ENCODE data around the gene NIPAL4.

Gene NIPAL4

GRCh38 chr5:157451806-157452205 is 8.2 kb upstream of the NIPAL4 start:
- Mint-ChIP-seq H3K27ac (no peak overlapping the region), H3K4me3 (no peak overlapping the region), H3K4me1 (ENCODE audit: low read depth) (peaks cover 5% of the 10 kb centered on the region), H3K27me3 (peaks cover 8% of the 10 kb centered on the region), H3K9me3 (no peaks in the 10 kb centered on the region), H3K36me3 (ENCODE audit: low read depth) (no peaks in the 10 kb centered on the region)
- intact Hi-C loops (cut with micrococcal nuclease): no loop called here

- Mint-ChIP-seq H3K36me3 (ENCODE audit: low read depth) (no peaks in the 10 kb centered on the region), H3K4me1 (ENCODE audit: low read depth) (peaks cover 7% of the 10 kb centered on the region), H3K27ac (no peak overlapping the region), H3K4me3 (no peak overlapping the region), H3K27me3 (peaks cover 11% of the 10 kb centered on the region), H3K9me3 (no peaks in the 10 kb centered on the region)
- intact Hi-C loops (cut with micrococcal nuclease): no loop called here
Observed at GRCh38 chr5:157454273-157454672, 5.7 kb upstream of the NIPAL4 start.

GRCh38 chr5:157455057-157455456 is 5.0 kb upstream of the NIPAL4 start:
- Mint-ChIP-seq H3K4me1 (ENCODE audit: low read depth) (peaks cover 14% of the 10 kb centered on the region), H3K27ac (no peak overlapping the region), H3K27me3 (peaks cover 17% of the 10 kb centered on the region), H3K36me3 (ENCODE audit: low read depth) (no peaks in the 10 kb centered on the region), H3K9me3 (no peaks in the 10 kb centered on the region), H3K4me3 (no peak overlapping the region)
- intact Hi-C loops (cut with micrococcal nuclease): no loop called here

- no peaks in the 10 kb centered on the region for H3K36me3 Mint-ChIP-seq (ENCODE audit: low read depth)
- no peaks in the 10 kb centered on the region for H3K9me3 Mint-ChIP-seq
- H3K27ac Mint-ChIP-seq: no peak overlapping the region
- H3K27me3 Mint-ChIP-seq: peaks cover 29% of the 10 kb centered on the region
- H3K4me3 Mint-ChIP-seq: no peak overlapping the region
- intact Hi-C loops (cut with micrococcal nuclease): no loop called here
- peaks cover 19% of the 10 kb centered on the region for H3K4me1 Mint-ChIP-seq (ENCODE audit: low read depth)
Observed at GRCh38 chr5:157456301-157456700, 3.7 kb upstream of the NIPAL4 start.

GRCh38 chr5:157457391-157457790 is 2.6 kb upstream of the NIPAL4 start:
- intact Hi-C loops (cut with micrococcal nuclease): no loop called here
- Mint-ChIP-seq H3K27me3 (peaks cover 36% of the 10 kb centered on the region), H3K27ac (no peak overlapping the region), H3K4me3 (no peak overlapping the region), H3K9me3 (no peaks in the 10 kb centered on the region), H3K4me1 (ENCODE audit: low read depth) (peaks cover 19% of the 10 kb centered on the region), H3K36me3 (ENCODE audit: low read depth) (no peaks in the 10 kb centered on the region)

GRCh38 chr5:157458835-157459234 is 1.2 kb upstream of the NIPAL4 start:
- Mint-ChIP-seq H3K4me3 (no peak overlapping the region), H3K27ac (no peak overlapping the region), H3K27me3 (peaks cover 38% of the 10 kb centered on the region), H3K4me1 (ENCODE audit: low read depth) (peaks cover 22% of the 10 kb centered on the region), H3K36me3 (ENCODE audit: low read depth) (no peaks in the 10 kb centered on the region), H3K9me3 (no peaks in the 10 kb centered on the region)
- intact Hi-C loops (cut with micrococcal nuclease): no loop called here

- peaks cover 39% of the 10 kb centered on the region for H3K4me1 Mint-ChIP-seq (ENCODE audit: low read depth)
- H3K36me3 Mint-ChIP-seq (ENCODE audit: low read depth): no peaks in the 10 kb centered on the region
- peaks cover 34% of the 10 kb centered on the region for H3K27me3 Mint-ChIP-seq
- intact Hi-C loops (cut with micrococcal nuclease): no loop called here
- H3K4me3 Mint-ChIP-seq: no peak overlapping the region
- no peak overlapping the region for H3K27ac Mint-ChIP-seq
- H3K9me3 Mint-ChIP-seq: no peaks in the 10 kb centered on the region
Observed at GRCh38 chr5:157460921-157461792, 1.1 kb downstream of the NIPAL4 start.

- Mint-ChIP-seq H3K36me3 (ENCODE audit: low read depth) (no peaks in the 10 kb centered on the region), H3K27ac (no peak overlapping the region), H3K27me3 (peaks cover 34% of the 10 kb centered on the region), H3K4me3 (no peak overlapping the region), H3K4me1 (ENCODE audit: low read depth) (peaks cover 36% of the 10 kb centered on the region), H3K9me3 (no peaks in the 10 kb centered on the region)
- intact Hi-C loops (cut with micrococcal nuclease): no loop called here
Observed at GRCh38 chr5:157463081-157463480, 3.1 kb downstream of the NIPAL4 start.

- Mint-ChIP-seq H3K4me3 (no peak overlapping the region), H3K9me3 (no peaks in the 10 kb centered on the region), H3K4me1 (ENCODE audit: low read depth) (peaks cover 32% of the 10 kb centered on the region), H3K27me3 (peaks cover 33% of the 10 kb centered on the region), H3K27ac (no peak overlapping the region), H3K36me3 (ENCODE audit: low read depth) (no peaks in the 10 kb centered on the region)
- intact Hi-C loops (cut with micrococcal nuclease): no loop called here
Observed at GRCh38 chr5:157463621-157464518, 3.9 kb downstream of the NIPAL4 start.

- no peak overlapping the region for H3K4me3 Mint-ChIP-seq
- intact Hi-C loops (cut with micrococcal nuclease): no loop called here
Observed at GRCh38 chr5:157464519-157465171, 4.6 kb downstream of the NIPAL4 start.

GRCh38 chr5:157468293-157468965 is 8.4 kb downstream of the NIPAL4 start:
- H3K27ac Mint-ChIP-seq: no peak overlapping the region
- peaks cover 3% of the 10 kb centered on the region for H3K27me3 Mint-ChIP-seq
- no peaks in the 10 kb centered on the region for H3K9me3 Mint-ChIP-seq
- peaks cover 36% of the 10 kb centered on the region for H3K4me1 Mint-ChIP-seq (ENCODE audit: low read depth)
- peaks cover 16% of the 10 kb centered on the region for H3K36me3 Mint-ChIP-seq (ENCODE audit: low read depth)
- no peak overlapping the region for H3K4me3 Mint-ChIP-seq
- intact Hi-C loops (cut with micrococcal nuclease): no loop called here

More at GRCh38 chr5:157464519-157465171, 4.6 kb downstream of the NIPAL4 start:
- peaks cover 28% of the 10 kb centered on the region for H3K27me3 Mint-ChIP-seq
- H3K4me1 Mint-ChIP-seq (ENCODE audit: low read depth): peaks cover 30% of the 10 kb centered on the region
- no peak overlapping the region for H3K27ac Mint-ChIP-seq
- no peaks in the 10 kb centered on the region for H3K9me3 Mint-ChIP-seq
- no peaks in the 10 kb centered on the region for H3K36me3 Mint-ChIP-seq (ENCODE audit: low read depth)

- H3K27me3 Mint-ChIP-seq: peaks cover 2% of the 10 kb centered on the region
- H3K4me1 Mint-ChIP-seq (ENCODE audit: low read depth): peaks cover 37% of the 10 kb centered on the region
- intact Hi-C loops (cut with micrococcal nuclease): no loop called here
- H3K36me3 Mint-ChIP-seq (ENCODE audit: low read depth): peaks cover 19% of the 10 kb centered on the region
- H3K9me3 Mint-ChIP-seq: no peaks in the 10 kb centered on the region
- no peak overlapping the region for H3K4me3 Mint-ChIP-seq
- H3K27ac Mint-ChIP-seq: no peak overlapping the region
Observed at GRCh38 chr5:157469073-157469472, 9.1 kb downstream of the NIPAL4 start.

GRCh38 chr5:157469687-157470086 is 9.7 kb downstream of the NIPAL4 start:
- Mint-ChIP-seq H3K27ac (no peak overlapping the region), H3K9me3 (no peaks in the 10 kb centered on the region), H3K27me3 (peaks cover 2% of the 10 kb centered on the region), H3K4me3 (no peak overlapping the region), H3K36me3 (ENCODE audit: low read depth) (peaks cover 26% of the 10 kb centered on the region), H3K4me1 (ENCODE audit: low read depth) (peaks cover 37% of the 10 kb centered on the region)
- intact Hi-C loops (cut with micrococcal nuclease): loop anchor here (5.0 kb wide), 1 partner anchor 322 kb away; no protein-coding TSS in a partner anchor
